HCT116 (cell line): Measurements from ENCODE around the gene SDE2. TPM values are rescaled to one million over a fixed set of nuclear protein-coding genes. Genes with fewer than 3 reads are reported as not detected.

Source experiments
- ATAC-seq: fragments of 200-7000 bp; cut with Tn5 transposase; 2 replicates; pipeline ENCODE4 v1.9.1; 2020; ENCODE audit warnings: mild to moderate bottlenecking, moderate library complexity
- BruUV-seq: library from RNA; stranded (reverse); fragments of 400-500 nt; replicated peaks from 2 replicates; lab custom pipeline; 2021; lab: Mats Ljungman, UMichigan
- CTCF ChIA-PET: fragments of 300-600 bp; sonication (Branson Sonifier 250); formaldehyde crosslinking; loops from one replicate; lab custom pipeline; 2021; ENCODE audit warnings: antibody characterized with exemption; lab: Charles Lee
- POLR2A ChIA-PET: fragments of 300-600, 350-600 bp; sonication (Branson Sonifier 250); formaldehyde crosslinking; loops from one replicate; lab custom pipeline; 2021; ENCODE audit warnings: antibody characterized with exemption; lab: Charles Lee
- RAD21 ChIA-PET, 2 experiments: fragments of 300-600 bp; sonication (Branson Sonifier 250); formaldehyde crosslinking; loops; one replicate each; lab custom pipeline; 2023; ENCODE audit warnings: low total read pairs in 2 of 2; ENCODE audit not compliant: uncharacterized antibody in 2 of 2, unreplicated experiment in 2 of 2, low non-redundant PET in 1 of 2; lab: Charles Lee
- DNase-seq: peaks from one replicate; pipeline ENCODE4 v3.0.0-alpha.2; 2010; ENCODE audit warnings: low read depth, low spot score
- H2AFZ ChIP-seq: fragments of 200-600 bp; shearing (Covaris generic), sonication (generic); 2 replicates; pipeline ENCODE4 v1.6.1; 2017; ENCODE audit warnings: low read depth, mixed run types, mixed read lengths, antibody characterized with exemption, low read length; ENCODE audit not compliant: poor library complexity, severe bottlenecking
- H3K27ac ChIP-seq: 2 replicates; pipeline ENCODE4 v1.5.1; 2012; ENCODE audit warnings: low read depth, low read length
- H3K27me3 ChIP-seq: fragments of 200-600 bp; sonication (generic); 2 replicates; pipeline ENCODE4 v1.6.1; 2016; ENCODE audit warnings: mixed run types, low read length, mixed read lengths; ENCODE audit not compliant: insufficient read depth
- H3K36me3 ChIP-seq, 2 experiments: fragments of 200-500 bp in 1 of 2; fragments of 200-600 bp in 1 of 2; sonication (Bioruptor generic) in 1 of 2; sonication (generic) in 1 of 2; 2 replicates each; pipeline versions ENCODE4 v1.5.1 to v1.6.1; 2014 to 2016; ENCODE audit warnings: low read length in 2 of 2, inconsistent platforms in 1 of 2, mixed read lengths in 1 of 2, mixed run types in 1 of 2; ENCODE audit not compliant: insufficient read depth in 2 of 2, control insufficient read depth in 1 of 2
- H3K4me1 ChIP-seq, 2 experiments: fragments of 200-600 bp in 1 of 2; sonication (generic) in 1 of 2; 2 replicates each; pipeline versions ENCODE4 v1.5.1 to v1.6.1; 2012 to 2017; ENCODE audit warnings: low read length in 2 of 2, inconsistent platforms in 1 of 2, mild to moderate bottlenecking in 1 of 2, mixed read lengths in 1 of 2, mixed run types in 1 of 2, moderate library complexity in 1 of 2; ENCODE audit not compliant: insufficient read depth in 2 of 2, control insufficient read depth in 1 of 2
- H3K4me2 ChIP-seq: fragments of 200-600 bp; sonication (generic); 2 replicates; pipeline ENCODE4 v1.6.1; 2017; ENCODE audit warnings: mixed run types, low read length, mixed read lengths
- H3K4me3 ChIP-seq, 2 experiments: fragments of 200-600 bp in 1 of 2; sonication (generic) in 1 of 2; replicated peaks in 1 of 2; 2 replicates each; pipeline ENCODE4 v1.5.1; 2011 to 2016; ENCODE audit warnings: low read length in 2 of 2, control low read depth in 1 of 2, low read depth in 1 of 2, mild to moderate bottlenecking in 1 of 2, mixed read lengths in 1 of 2, mixed run types in 1 of 2
- H3K79me2 ChIP-seq: fragments of 200-600 bp; sonication (generic); 2 replicates; pipeline ENCODE4 v1.6.1; 2017; ENCODE audit warnings: mild to moderate bottlenecking, mixed run types, low read length, moderate library complexity, mixed read lengths; ENCODE audit not compliant: insufficient read depth
- H3K9ac ChIP-seq: fragments of 200-600 bp; sonication (generic); 2 replicates; pipeline ENCODE4 v1.6.1; 2016; ENCODE audit warnings: low read length, mixed read lengths
- H3K9me2 ChIP-seq: fragments of 200-600 bp; sonication (generic), shearing (Covaris generic); 2 replicates; pipeline ENCODE4 v1.6.1; 2017; ENCODE audit warnings: mixed run types, mild to moderate bottlenecking, moderate library complexity; ENCODE audit not compliant: insufficient read depth
- H3K9me3 ChIP-seq, 2 experiments: fragments of 200-500 bp in 1 of 2; fragments of 200-600 bp in 1 of 2; sonication (Bioruptor generic) in 1 of 2; sonication (generic) in 1 of 2; 2 replicates each; pipeline ENCODE4 v1.6.1; 2014 to 2017; ENCODE audit warnings: low read length in 2 of 2, mixed read lengths in 2 of 2, inconsistent platforms in 1 of 2, low read depth in 1 of 2, mild to moderate bottlenecking in 1 of 2, mixed run types in 1 of 2, moderate library complexity in 1 of 2; ENCODE audit not compliant: control insufficient read depth in 1 of 2, insufficient read depth in 1 of 2
- H4K20me1 ChIP-seq: fragments of 200-600 bp; sonication (generic), shearing (Covaris generic); 2 replicates; pipeline ENCODE4 v1.6.1; 2017; ENCODE audit warnings: mixed run types, mild to moderate bottlenecking, moderate library complexity; ENCODE audit not compliant: insufficient read depth
- ELF1 ChIP-seq: IDR thresholded peaks from 2 replicates; pipeline ENCODE4 v1.6.1; 2012; ENCODE audit warnings: low read depth, borderline replicate concordance
- EZH2 ChIP-seq: fragments of 200-600 bp; sonication (generic); IDR thresholded peaks from 2 replicates; pipeline ENCODE4 v1.6.1; 2017; ENCODE audit warnings: antibody characterized with exemption, mixed run types
- EZH2phosphoT487 ChIP-seq: fragments of 200-600 bp; IDR thresholded peaks from 2 replicates; pipeline ENCODE4 v1.6.1; 2018; ENCODE audit warnings: antibody characterized with exemption, borderline replicate concordance
- FOSL1 ChIP-seq: IDR thresholded peaks from 2 replicates; pipeline ENCODE4 v1.6.1; 2012; ENCODE audit warnings: low read depth
- POLR2A ChIP-seq: IDR thresholded peaks from 2 replicates; pipeline ENCODE4 v1.7.0; 2011; ENCODE audit warnings: borderline replicate concordance; ENCODE audit not compliant: insufficient read depth, insufficient read length; ENCODE audit errors: extremely low read depth
- SP1 ChIP-seq: IDR thresholded peaks from 2 replicates; pipeline ENCODE4 v1.6.1; 2012; ENCODE audit warnings: low read depth
- SRF ChIP-seq: IDR thresholded peaks from 2 replicates; pipeline ENCODE4 v1.6.1; 2012; ENCODE audit warnings: low read depth
- TCF7L2 ChIP-seq: IDR thresholded peaks from 2 replicates; pipeline ENCODE4 v1.7.0; 2011; ENCODE audit warnings: borderline replicate concordance, inconsistent platforms; ENCODE audit not compliant: insufficient read depth, insufficient read length; ENCODE audit errors: extremely low read depth
- YY1 ChIP-seq: IDR thresholded peaks from 2 replicates; pipeline ENCODE4 v1.6.1; 2011; ENCODE audit warnings: low read length, low read depth, moderate library complexity, mild to moderate bottlenecking; ENCODE audit not compliant: insufficient replicate concordance; ENCODE audit errors: extremely low read depth
- ZNF274 ChIP-seq: fragments of 200-500 bp; sonication (Bioruptor generic); IDR thresholded peaks from 2 replicates; pipeline ENCODE4 v1.6.1; 2014; ENCODE audit warnings: mild to moderate bottlenecking, low read depth, low read length, inconsistent platforms
- intact Hi-C: fragments of 100-400 bp; cut with micrococcal nuclease; formaldehyde crosslinking; loops from 2 replicates; pipeline ENCODE4 v1.10.0; 2022
- total RNA-seq: library from RNA; stranded (reverse); gene quantifications from one replicate; pipeline ENCODE4 v1.2.1, GENCODE V29; 2021; ENCODE audit not compliant: unreplicated experiment
- TF ChIP-seq, protein P1 (sequence below): IDR thresholded peaks from 2 replicates; pipeline ENCODE4 v1.6.1; 2011; ENCODE audit warnings: mild to moderate bottlenecking, low read length, moderate library complexity; ENCODE audit not compliant: insufficient replicate concordance; ENCODE audit errors: extremely low read depth

SDE2 gene
- total RNA-seq, 1 experiment from 2014 or later, result 22.5 TPM

DNA sequence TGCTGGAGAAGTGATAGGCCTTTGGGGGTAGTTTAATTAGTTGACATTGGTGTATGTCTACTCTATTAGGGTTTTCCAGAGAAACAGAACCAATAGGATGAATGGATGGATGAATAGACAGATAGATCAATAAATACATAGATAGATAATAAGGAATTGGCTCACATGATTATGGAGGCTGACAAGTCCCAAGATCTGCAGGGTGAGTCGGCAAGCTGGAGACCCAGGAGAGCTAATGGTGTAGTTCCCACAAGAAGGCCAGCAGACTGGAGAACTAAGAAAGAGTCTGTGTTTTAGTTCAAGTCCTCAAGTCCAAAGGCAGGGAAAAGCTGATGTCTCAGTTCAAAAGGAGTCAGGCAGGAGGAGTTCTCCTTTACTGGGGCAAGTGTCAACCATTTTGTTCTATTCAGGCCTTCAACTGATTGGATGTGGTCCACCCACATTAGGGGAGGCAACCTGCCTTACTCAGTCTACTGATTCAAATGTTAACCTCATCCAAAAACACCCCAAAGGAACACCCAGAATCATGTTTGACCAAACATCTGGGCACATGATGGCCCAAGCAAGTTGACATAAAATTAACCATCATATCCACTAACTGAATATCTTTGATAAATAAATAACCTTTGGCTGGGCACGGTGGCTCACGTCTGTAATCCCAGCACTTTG is 4.5 kb upstream of the SDE2 start:
- peak overlapping the region; percentile 91 for H2AFZ ChIP-seq
- H3K79me2 ChIP-seq, result peaks cover 6% of the 10 kb centered on the region
- no peaks in the 10 kb centered on the region for H3K27me3 ChIP-seq
- H3K9ac ChIP-seq, result no peak overlapping the region
- ATAC-seq, result no peak
- H3K4me3 ChIP-seq, result no peak overlapping the region
- TF ChIP-seq SP1, result no peak
- TF ChIP-seq YY1, result no peak
- TF ChIP-seq EZH2, result no peak
- TF ChIP-seq, protein P1, sequence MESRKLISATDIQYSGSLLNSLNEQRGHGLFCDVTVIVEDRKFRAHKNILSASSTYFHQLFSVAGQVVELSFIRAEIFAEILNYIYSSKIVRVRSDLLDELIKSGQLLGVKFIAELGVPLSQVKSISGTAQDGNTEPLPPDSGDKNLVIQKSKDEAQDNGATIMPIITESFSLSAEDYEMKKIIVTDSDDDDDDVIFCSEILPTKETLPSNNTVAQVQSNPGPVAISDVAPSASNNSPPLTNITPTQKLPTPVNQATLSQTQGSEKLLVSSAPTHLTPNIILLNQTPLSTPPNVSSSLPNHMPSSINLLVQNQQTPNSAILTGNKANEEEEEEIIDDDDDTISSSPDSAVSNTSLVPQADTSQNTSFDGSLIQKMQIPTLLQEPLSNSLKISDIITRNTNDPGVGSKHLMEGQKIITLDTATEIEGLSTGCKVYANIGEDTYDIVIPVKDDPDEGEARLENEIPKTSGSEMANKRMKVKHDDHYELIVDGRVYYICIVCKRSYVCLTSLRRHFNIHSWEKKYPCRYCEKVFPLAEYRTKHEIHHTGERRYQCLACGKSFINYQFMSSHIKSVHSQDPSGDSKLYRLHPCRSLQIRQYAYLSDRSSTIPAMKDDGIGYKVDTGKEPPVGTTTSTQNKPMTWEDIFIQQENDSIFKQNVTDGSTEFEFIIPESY, result no peak
- TF ChIP-seq ZNF274, result no peak
- no peak for TF ChIP-seq POLR2A
- no peak for TF ChIP-seq TCF7L2
- no peak for TF ChIP-seq SRF
- TF ChIP-seq ELF1, result no peak
- TF ChIP-seq FOSL1, result no peak
- TF ChIP-seq EZH2phosphoT487, result no peak
- H3K9me2 ChIP-seq, result no peaks in the 10 kb centered on the region
- peaks cover 17 to 28% of the 10 kb centered on the region in 2 experiments for H3K4me1 ChIP-seq
- H3K36me3 ChIP-seq, result no peaks in the 10 kb centered on the region
- CTCF ChIA-PET, result no interaction called here
- RAD21 ChIA-PET, result no interaction called here
- H3K4me2 ChIP-seq, result no peak overlapping the region
- intact Hi-C loops, result no loop called here
- H4K20me1 ChIP-seq, result no peaks in the 10 kb centered on the region
- POLR2A ChIA-PET, result interaction anchor here (1.2 kb wide), 1 partner anchor 59 kb away, joined by 3 read pairs; the partner anchor contains the start of gene H3-3A
- BruUV-seq, result no TSS peak
- H3K27ac ChIP-seq, result no peak overlapping the region
- H3K9me3 ChIP-seq, result no peaks in the 10 kb centered on the region
- no peak for DNase-seq
